Muscle layer of duodenum (tissue), 2 donors: ENCODE measurements around the gene MBNL2.
A peak's percentile ranks its signal among the peaks of the same experiment; 100 is the strongest.

Experiments used
- H3K27ac ChIP-seq: one replicate; pipeline ENCODE4 v1.7.0; 2013; ENCODE audit warnings: mild to moderate bottlenecking, low read length
- H3K27me3 ChIP-seq: one replicate; pipeline ENCODE4 v1.7.0; 2013; ENCODE audit warnings: low read depth, mild to moderate bottlenecking, control low read depth, low read length
- H3K36me3 ChIP-seq, 2 donors: one replicate each; pipeline ENCODE4 v1.7.0; 2013; ENCODE audit warnings: low read length in 2 of 2, control low read depth in 1 of 2, mild to moderate bottlenecking in 1 of 2; ENCODE audit not compliant: insufficient read depth in 2 of 2, control insufficient read depth in 1 of 2
- H3K4me1 ChIP-seq, 2 donors: one replicate each; pipeline ENCODE4 v1.7.0; 2013; ENCODE audit warnings: low read length in 2 of 2, mild to moderate bottlenecking in 2 of 2, control low read depth in 1 of 2, moderate library complexity in 1 of 2; ENCODE audit not compliant: insufficient read depth in 2 of 2, control insufficient read depth in 1 of 2
- H3K4me3 ChIP-seq, 2 donors: one replicate each; pipeline ENCODE4 v1.7.0; 2013; ENCODE audit warnings: low read length in 2 of 2, low read depth in 1 of 2, mild to moderate bottlenecking in 1 of 2
- H3K9me3 ChIP-seq, 2 donors: one replicate each; pipeline ENCODE4 v1.7.0; 2013; ENCODE audit warnings: low read length in 2 of 2, control low read depth in 1 of 2, mild to moderate bottlenecking in 1 of 2; ENCODE audit not compliant: control insufficient read depth in 1 of 2
- donor health status: healthy.

MBNL2 gene

GRCh38 chr13:97264663-97265062 is 42.5 kb downstream of the MBNL2 start:
- Histone ChIP-seq H3K9me3 (no peaks in the 10 kb centered on the region), H3K27me3 (no peaks in the 10 kb centered on the region), H3K27ac (no peak overlapping the region), H3K4me1 (peaks cover 29 to 53% of the 10 kb centered on the region in 2 donors), H3K4me3 (no peak overlapping the region), H3K36me3 (no peaks in the 10 kb centered on the region)

GRCh38 chr13:97266332-97266731 is 44.2 kb downstream of the MBNL2 start:
- Histone ChIP-seq H3K9me3 (no peaks in the 10 kb centered on the region), H3K27ac (no peak overlapping the region), H3K36me3 (no peaks in the 10 kb centered on the region), H3K4me1 (peaks cover 15 to 36% of the 10 kb centered on the region in 2 donors), H3K27me3 (no peaks in the 10 kb centered on the region), H3K4me3 (no peak overlapping the region)

GRCh38 chr13:97266772-97267417 is 44.8 kb downstream of the MBNL2 start:
- Histone ChIP-seq H3K9me3 (no peaks in the 10 kb centered on the region), H3K27me3 (no peaks in the 10 kb centered on the region), H3K4me1 (peaks cover 13 to 30% of the 10 kb centered on the region in 2 donors), H3K27ac (peak overlapping the region; percentile 49), H3K4me3 (peak overlapping the region in 1 of 2 donors; percentile 21), H3K36me3 (no peaks in the 10 kb centered on the region)

DNA sequence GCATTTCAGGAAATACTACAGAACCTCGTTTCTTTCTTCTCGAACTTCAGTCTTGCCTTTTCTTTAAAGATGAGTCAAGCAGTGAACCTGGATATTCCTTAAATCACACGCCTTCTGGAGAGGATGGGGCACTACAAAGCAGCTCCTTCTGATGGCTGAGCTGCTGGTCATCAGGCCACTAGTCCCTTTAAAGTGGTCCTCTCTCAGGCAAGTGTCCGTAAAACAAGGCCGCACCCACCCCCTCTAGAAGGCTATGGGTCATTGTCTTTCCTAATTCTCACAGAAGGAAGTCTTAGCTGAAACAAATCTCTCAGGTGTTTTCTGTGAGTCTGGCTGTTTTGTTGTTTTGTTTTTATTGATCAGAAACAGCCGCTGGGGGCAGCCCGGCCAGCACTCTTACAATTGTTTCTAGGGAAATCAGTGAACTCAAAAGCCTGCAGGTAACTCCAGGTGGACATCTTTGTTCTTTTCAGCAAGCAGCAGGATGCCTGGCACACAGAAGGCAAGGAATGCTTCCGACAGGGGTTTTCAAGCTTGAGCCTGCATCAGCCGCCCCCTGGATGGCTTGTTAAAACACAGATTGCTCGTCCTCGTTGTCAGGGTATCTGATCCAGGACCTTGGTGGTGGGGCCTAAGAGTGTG is 45.4 kb downstream of the MBNL2 start:
- no peak overlapping the region for H3K4me3 ChIP-seq
- no peaks in the 10 kb centered on the region for H3K9me3 ChIP-seq
- no peaks in the 10 kb centered on the region for H3K27me3 ChIP-seq
- peaks cover 13 to 24% of the 10 kb centered on the region in 2 donors for H3K4me1 ChIP-seq
- no peaks in the 10 kb centered on the region for H3K36me3 ChIP-seq
- H3K27ac ChIP-seq, result peak overlapping the region; percentile 49

DNA sequence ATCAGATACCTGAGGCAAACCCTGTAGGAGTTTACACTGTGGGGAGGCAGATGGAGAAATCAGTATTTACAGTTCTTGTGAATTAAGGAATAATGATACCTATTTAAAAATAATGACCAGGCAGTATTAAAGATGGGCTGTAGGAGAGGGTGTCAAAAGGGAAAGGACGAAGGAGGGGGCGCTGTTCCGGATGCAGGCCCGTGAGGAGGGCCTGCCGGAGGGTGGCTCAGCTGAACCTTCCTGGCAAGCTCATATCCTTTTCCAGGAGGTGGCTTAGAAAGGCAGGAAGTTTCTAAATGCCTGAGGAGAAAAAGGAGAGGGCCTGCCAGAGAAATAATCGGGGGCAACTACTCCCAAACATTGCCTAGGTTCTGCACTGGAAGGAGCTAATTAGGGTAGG is 46.6 kb downstream of the MBNL2 start:
- H3K36me3 ChIP-seq, result no peaks in the 10 kb centered on the region
- no peaks in the 10 kb centered on the region for H3K27me3 ChIP-seq
- peak overlapping the region; percentile 16 for H3K27ac ChIP-seq
- H3K4me3 ChIP-seq, result no peak overlapping the region
- H3K9me3 ChIP-seq, result no peaks in the 10 kb centered on the region
- H3K4me1 ChIP-seq, result peaks cover 13 to 35% of the 10 kb centered on the region in 2 donors

DNA sequence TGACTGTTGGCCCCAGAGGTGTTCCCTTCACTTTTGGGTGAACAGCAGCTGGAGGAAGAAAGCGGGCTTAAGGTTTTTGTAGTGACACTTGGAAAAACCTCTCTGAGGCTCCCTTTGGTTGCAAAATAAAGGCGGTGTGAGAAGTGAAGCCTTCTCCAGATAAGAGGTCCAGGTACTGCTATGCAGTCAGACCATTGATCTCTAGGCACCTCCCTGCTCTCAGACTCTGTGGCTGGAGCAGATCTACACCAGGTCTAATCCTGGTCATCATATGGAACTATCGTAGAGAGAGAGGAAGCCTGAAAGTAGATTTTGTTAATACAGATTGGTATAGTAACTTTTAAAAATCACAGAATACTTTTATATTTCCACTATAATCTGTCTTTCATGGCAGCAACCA is 47.5 kb downstream of the MBNL2 start:
- Histone ChIP-seq H3K4me3 (no peak overlapping the region), H3K36me3 (no peaks in the 10 kb centered on the region), H3K27ac (peak overlapping the region; percentile 16), H3K4me1 (peaks cover 13 to 36% of the 10 kb centered on the region in 2 donors), H3K27me3 (no peaks in the 10 kb centered on the region), H3K9me3 (no peaks in the 10 kb centered on the region)

DNA sequence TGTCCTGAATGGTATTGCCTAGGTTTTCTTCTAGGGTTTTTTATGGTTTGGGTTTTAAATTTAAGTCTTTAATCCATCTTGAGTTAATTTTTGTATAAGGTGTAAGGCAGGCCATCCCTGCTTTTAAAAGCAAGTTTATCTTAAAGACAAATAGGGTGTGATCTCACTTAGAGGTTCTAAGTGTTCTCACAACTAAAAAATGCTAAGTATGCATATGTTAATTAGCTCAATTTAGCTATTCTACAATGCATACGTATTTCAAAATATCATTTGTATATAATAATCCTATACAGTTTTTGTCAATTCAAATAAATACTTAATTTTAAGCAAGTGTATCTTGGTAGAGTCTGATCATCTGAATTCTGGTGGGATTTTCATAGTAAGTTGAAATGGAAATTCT is 50.4 kb downstream of the MBNL2 start:
- Histone ChIP-seq H3K27me3 (no peaks in the 10 kb centered on the region), H3K36me3 (peaks cover 0 to 16% of the 10 kb centered on the region in 2 donors), H3K4me3 (no peak overlapping the region), H3K27ac (peak overlapping the region; percentile 1), H3K4me1 (peaks cover 18 to 45% of the 10 kb centered on the region in 2 donors), H3K9me3 (no peaks in the 10 kb centered on the region)

DNA sequence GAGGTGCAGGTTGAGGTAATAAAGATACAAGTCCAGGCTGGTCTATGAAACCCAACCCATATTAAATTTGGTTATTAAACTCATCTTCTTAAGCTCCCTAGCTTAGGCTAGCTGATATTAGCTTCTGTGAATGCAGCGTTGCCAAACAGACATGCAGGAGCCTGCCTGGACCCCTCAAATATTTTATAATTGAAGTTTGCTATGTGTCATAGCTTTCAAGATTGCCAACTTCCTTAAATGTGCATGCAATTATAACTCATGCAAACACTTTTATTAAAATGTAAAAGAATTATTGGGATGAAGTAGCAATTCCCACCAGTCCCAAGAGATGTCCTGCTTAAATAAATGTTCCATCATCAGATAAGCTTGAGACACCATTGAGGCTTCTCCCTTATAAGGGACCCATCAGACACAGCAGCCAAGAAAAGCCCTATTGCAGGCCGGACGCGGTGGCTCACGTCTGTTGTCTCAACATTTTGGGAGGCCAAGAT is 51.3 kb downstream of the MBNL2 start:
- Histone ChIP-seq H3K36me3 (peaks cover 0 to 16% of the 10 kb centered on the region in 2 donors), H3K4me1 (peaks cover 15 to 41% of the 10 kb centered on the region in 2 donors), H3K27ac (peak overlapping the region; percentile 1), H3K27me3 (no peaks in the 10 kb centered on the region), H3K4me3 (no peak overlapping the region), H3K9me3 (no peaks in the 10 kb centered on the region)

GRCh38 chr13:97274829-97275649 is 52.9 kb downstream of the MBNL2 start:
- Histone ChIP-seq H3K27ac (peak overlapping the region; percentile 79), H3K36me3 (peaks cover 0 to 16% of the 10 kb centered on the region in 2 donors), H3K4me1 (peaks cover 12 to 47% of the 10 kb centered on the region in 2 donors), H3K27me3 (no peaks in the 10 kb centered on the region), H3K4me3 (no peak overlapping the region), H3K9me3 (no peaks in the 10 kb centered on the region)

DNA sequence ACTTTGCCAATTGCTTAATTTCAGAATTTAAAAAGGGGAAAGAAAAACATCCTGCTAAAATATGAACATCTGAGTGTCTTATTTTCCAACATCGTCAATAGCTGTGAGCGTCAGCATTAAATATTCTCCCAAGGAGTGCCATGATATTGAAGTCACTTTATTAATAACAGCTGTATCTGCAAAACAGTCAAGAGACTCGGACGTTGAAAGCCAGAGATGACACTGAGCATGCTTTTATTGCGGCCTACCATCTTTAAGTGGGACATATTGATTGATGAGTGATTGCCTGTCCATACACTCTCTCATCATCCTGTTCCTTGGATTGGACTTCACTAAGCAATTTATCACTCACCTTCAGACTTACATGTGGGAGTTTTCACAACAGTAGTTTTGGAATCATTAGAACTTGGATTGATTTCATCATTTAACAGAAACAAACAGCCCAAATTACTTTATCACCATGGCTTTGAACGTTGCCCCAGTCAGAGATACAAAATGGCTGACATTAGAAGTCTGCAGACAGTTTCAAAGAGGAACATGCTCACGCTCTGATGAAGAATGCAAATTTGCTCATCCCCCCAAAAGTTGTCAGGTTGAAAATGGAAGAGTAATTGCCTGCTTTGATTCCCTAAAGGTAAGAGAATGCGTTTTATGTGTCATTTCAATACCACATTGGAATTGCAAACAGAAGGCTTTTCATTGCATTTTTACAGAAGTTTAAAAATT is 53.8 kb downstream of the MBNL2 start:
- Histone ChIP-seq H3K27ac (no peak overlapping the region), H3K4me1 (peaks cover 12 to 53% of the 10 kb centered on the region in 2 donors), H3K4me3 (no peak overlapping the region), H3K27me3 (no peaks in the 10 kb centered on the region), H3K36me3 (peaks cover 0 to 16% of the 10 kb centered on the region in 2 donors), H3K9me3 (no peaks in the 10 kb centered on the region)
